Limb (tissue), 2 donors: Measurements from ENCODE around the gene SPEM3.
"Not testable (repeated sequence)": the region's sequence is repeated elsewhere in the genome, so short reads cannot be mapped to it uniquely, and the experiment has no call there.

Source experiments
- DNase-seq, 2 donors: peaks; one replicate each; pipeline ENCODE4 v3.0.0-alpha.2; 2016; ENCODE audit errors: extremely low spot score in 2 of 2

The SPEM3 gene

GRCh38 chr17:7442142-7442541, 13.5 kb downstream of the SPEM3 start:
- DNase-seq, result no peak

GRCh38 chr17:7443499-7444485, 15.1 kb downstream of the SPEM3 start:
- no peak for DNase-seq

- DNase-seq, result peak; percentile 53 to 74
These were observed 16.3 kb downstream of the SPEM3 start, which contains the start of gene CHRNB1 for GRCh38 chr17:7444682-7445618. Gene CHRNB1, plus strand, starts transcription at chr17:7445061. Its CDS starts 67 bp downstream, at chr17:7445128.

DNA sequence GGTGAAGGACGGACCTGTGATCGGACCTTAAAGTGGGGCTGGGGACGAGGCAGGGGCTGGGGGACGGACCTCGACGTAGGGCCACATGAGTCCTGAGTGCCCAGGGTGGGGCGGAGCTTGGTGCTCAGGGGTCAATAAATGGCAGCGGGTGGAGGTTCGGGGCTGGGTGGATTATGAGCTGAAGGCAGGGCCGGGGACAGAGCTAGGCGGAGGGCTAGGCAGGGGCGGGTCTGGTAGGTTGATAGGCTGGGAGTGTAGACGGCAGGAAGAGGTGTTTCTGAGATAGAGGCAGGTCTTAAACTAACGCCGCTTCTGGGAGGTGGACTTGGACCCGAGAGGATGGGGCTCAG, 16.9 kb downstream of the SPEM3 start:
- DNase-seq, result no peak

DNA sequence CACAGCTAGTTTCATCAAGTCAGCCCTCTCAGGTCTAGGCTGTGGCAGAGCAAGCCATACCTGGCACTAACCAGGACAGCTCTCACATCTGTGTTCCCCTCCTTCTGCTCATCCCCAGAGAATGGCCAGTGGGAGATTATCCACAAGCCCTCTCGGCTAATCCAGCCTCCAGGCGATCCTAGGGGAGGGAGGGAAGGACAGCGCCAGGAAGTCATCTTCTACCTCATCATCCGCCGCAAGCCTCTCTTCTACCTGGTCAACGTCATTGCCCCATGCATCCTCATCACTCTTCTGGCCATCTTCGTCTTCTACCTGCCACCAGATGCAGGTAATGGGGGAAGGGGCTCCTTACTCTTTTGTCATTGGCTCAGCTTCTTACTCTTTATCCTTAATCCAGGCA, 19.8 kb downstream of the SPEM3 start:
- DNase-seq, result no peak

GRCh38 chr17:7459961-7460545, 31.4 kb downstream of the SPEM3 start:
- DNase-seq, result no peak

GRCh38 chr17:7460850-7461660, 32.4 kb downstream of the SPEM3 start:
- no peak for DNase-seq

DNA sequence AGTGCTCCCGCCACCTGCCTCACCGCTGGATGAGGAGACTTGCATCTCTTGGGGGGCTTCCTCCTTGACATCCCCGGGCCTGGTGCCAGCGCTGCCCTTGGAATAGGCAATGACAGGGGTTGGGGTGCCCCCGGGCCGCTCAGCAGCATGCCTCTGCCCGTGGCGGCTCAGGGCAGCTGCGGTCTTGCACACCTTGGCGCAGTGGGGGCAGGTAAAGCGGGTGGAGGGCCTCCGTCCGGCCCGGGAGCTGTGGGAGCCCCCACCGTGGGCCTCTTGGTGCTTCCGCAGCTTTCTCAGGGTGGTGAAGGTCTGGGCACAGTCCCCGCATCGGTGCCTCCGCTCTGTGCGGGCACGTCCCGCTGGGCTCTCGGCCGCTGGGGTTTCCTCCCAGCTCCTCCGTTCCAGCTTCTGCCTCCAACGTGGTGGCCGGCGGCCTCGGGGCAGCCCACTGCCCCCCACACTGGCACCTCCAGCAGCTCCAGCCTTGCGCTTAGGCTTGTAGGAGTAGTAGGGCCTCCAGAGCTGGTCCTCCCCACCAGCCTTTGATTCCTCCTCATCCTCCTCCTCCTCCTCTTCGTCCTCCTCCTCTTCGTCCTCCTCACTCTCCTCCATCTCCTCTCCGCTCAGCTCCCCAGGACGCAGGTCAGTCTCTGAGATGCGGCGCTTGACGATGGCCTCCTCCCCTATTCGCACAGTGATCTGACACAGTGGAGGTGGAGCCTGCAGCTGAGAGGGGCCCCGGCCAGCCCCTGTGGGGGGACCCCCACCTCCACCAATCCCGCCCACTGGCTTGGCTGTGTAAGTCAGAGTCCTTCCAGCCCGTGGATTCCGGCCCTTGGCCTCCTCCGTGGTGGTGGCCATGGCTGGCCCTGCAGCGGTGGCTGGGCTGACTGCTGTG, 34.1 kb downstream of the SPEM3 start:
- DNase-seq, result no peak

DNA sequence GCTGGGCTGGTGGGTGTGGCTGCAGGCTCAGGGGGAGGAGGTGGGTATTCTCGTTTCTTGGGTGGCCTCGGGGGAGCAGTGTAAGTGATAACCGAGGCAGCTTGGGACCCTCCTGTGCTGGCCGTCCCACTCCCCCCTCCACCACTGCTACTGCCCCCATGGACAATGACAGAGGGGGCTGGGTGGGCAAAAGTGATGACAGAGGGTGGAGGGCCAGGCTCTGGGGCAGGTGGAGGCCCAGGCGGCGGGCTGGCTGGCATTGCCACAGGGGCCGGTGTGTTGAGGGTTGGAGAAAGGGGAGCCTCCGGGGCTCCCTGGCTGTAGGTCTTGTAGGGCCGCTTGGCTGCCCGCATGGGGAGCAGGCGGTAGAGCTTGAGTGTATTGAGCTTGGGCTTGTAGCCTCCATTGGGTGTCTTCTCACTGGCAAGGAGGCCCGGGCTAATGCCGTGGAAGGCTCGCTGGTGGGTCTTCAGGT, 34.8 kb downstream of the SPEM3 start:
- DNase-seq, result no peak

DNA sequence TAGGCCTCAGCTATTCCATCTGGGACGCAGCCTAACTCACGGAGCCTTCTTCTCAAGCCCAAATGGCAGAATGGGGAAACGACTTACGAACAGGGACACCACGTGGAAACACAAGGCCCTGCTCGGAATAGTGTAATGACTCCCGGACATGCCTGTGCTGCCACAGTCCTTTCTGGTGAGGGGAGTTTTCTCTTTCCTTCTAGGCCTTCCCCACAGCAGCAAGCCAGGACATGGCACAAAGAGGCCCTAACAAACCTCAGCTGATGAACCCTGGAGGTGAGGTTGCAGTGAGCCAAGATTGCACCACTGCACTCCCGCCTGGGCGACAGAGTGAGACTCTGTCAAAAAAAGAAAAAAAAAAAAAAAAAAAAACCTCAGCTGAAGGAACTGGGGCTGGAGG, 35.4 kb downstream of the SPEM3 start:
- DNase-seq, result no peak

GRCh38 chr17:7465597-7466275, 37.1 kb downstream of the SPEM3 start:
- DNase-seq, result no peak

DNA sequence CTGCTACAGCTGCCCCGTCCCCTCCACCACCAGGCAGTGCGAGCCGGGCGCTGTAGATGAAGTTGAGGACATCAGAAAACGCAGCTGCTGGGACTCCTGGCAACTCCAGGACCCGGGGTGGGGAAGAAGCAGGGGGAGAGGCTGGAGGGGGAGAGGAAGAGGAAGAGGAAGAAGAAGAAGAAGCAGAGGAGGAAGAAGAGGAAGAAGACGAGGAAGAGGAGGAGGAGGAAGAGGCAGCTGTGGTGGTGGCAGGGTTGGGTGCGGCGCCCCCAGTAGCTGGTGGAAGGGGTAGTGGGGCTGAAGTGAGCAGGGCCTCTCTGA, 37.6 kb downstream of the SPEM3 start:
- no peak for DNase-seq

- no peak for DNase-seq
These were observed 38.1 kb downstream of the SPEM3 start for GRCh38 chr17:7466639-7467341.

DNA sequence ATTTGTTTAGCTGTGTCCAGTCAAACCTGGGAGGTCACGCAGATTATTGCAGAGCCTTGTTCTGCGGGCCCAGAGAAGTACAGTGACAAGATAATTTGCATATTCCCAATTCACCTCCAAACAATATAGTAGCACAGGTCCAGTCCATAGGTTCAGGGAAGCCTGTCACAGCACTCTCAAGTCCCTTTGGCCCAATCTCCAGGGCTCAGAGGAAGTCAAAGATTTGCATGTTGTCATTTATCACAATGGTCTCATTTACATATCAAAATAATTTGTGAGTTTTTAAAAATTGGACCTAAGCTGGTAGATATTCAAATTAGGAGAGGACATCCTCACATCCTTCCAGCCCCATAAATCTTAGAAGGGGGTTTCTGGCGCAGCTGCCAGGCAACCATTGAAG, 38.8 kb downstream of the SPEM3 start:
- DNase-seq, result no peak

DNA sequence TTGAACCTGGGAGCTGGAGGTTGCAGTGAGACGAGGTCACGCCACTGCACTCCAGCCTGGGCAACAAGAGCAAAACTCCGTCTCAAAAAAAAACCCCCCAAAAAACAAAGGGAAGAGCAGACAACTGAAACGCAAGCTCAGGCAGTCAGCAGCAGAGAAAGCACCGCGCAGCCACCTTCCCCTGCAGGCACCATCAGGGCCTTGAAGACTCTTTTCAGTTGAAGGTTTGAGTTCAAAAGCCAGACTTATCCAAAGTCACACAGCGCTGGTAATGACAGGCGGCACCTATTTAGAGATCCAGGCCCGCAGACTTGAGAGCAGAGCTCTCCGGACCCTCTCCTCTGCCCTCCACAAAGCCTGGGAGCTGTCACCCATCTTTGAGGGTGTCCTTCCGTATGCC, 39.6 kb downstream of the SPEM3 start:
- no peak for DNase-seq

- no peak for DNase-seq
These were observed 40.2 kb downstream of the SPEM3 start for GRCh38 chr17:7468804-7469389.

DNA sequence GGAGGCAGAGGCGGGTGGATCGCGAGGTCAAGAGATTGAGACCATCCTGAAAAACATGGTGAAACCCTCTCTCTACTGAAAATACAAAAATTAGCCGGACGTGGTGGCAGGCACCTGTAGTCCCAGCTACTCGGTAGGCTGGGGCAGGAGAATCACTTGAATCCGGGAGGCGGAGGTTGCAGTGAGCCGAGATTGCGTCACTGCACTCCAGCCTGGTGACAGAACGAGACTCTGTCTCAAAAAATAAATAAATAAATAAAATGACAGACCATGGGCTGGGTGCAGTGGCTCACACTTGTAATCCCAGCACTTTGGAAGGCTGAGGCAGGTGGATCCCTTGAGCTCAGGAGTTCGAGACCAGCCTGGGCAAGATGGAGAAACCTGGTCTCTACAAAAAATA, 41.2 kb downstream of the SPEM3 start:
- DNase-seq, result not testable (repeated sequence)

- DNase-seq, result not testable (repeated sequence)
These were observed 41.9 kb downstream of the SPEM3 start for GRCh38 chr17:7470457-7470973.
